IPS-NIHi11 (cell line): ENCODE measurements around the gene MYH14.

Experiments
- DNase-seq: peaks from one replicate; pipeline ENCODE4 v3.0.0; 2012; ENCODE audit warnings: mixed read lengths, low spot score

MYH14 gene

DNA sequence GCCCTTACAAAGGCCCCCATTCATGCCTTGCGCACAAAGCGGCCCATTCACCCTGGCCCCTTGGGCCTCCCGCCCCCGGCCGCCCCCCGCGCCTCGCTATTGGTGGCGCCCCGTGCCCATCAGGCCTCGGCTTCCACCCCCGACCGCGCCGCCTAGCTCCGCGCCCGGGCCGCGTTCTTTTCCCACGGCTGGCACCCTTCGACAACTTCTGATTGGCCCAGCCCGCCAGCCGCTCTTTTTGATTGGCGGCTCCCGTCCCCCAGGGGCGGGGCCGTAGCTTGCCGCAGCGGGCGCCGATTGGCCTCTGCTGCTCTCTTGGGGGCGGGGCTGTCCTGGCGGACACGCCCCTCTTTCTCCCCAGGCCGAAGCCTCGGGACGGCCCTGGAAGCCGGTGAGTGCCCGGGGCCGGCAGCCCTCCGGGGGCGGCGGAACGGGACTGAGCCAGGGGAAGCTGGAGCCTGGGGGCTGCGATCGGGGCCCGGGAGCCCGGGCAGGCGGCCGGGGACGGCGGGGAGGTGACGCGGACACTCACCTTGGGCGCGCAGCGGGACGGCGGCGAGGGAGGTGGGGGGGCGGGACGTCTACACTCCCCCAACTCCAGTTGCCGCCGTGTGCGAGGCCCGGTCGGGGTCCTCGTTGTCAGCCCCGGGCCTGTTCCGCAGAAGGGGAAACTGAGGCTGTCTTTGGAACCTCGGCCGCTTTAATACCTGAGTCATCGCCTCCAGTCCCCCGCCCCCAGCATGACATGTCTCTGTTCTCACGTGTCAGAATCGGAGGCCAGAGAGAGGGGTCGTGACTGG lies at the start of gene MYH14:
Gene MYH14, plus strand, starts transcription at position 342 of the 800 bp plus-strand sequence. CDS start 6,744 bp downstream, outside the sequence.
- DNase-seq = peak; percentile 98

DNA sequence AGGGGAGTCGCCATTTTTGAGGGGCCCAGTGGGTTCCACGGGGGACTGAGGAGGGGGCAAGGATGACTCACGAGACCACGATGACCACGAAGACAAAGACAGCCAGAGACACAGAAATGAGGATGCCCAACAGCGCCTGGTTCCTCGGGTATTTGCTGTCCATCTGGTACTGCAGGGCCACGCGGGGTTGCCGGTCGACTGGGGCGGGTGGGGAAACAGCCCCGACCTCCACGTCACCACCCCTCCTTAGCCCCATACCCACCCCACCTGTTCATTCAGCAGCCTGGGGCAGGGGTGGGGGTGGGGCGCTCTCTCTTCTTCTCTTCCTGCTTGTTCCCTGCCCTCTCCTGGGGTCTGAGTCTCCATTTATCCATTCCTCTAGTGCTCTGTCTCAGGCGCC lies 48.9 kb upstream of the MYH14 start:
- DNase-seq = no peak

DNA sequence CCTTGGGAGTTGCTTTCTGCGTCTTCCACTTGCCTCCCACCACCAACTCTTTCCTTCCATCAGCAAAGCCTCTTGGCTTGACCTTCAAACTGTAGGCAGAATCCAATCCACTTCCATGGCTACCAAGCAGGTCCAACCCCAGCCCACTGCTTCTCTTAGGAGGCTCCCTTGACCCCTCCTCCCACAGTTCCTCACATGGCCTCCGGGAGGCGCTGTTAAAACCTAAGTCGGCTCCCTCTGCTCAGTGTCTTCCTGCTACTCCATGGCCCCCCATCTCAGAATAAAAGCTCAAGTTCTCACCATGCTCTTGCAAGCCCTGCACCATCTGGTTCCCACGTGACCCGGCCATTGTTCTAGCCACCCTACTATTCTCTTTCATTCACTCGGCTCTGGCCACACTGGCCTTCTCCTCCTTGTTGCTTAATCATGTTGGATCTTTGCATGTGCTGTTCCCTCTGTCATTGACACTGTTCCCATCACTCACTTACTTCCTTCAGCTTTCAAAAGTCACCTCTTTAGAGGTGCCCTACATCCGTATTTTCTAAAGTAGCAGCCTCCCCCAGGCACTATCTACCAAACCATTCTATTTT lies 47.8 kb upstream of the MYH14 start:
- no peak for DNase-seq

DNA sequence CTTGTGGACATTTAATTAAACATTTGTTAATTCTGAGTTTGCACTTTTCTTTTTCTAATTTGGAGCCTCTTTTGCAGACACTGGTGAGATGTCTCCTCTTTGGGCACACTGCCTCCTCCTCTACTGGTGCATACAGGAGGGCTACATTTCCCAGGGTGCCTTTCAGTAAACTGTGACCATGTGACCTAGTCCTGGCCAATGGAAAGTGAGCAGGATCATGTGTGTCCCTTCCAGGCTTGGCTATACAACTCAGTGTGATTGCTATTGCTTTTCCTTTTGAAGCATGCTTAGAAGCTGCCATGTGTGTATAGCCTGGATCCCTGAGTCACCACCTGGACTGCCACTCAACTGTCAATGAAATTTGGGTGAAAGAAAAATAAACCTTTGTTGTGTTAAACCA lies 44.8 kb upstream of the MYH14 start:
- DNase-seq = no peak

DNA sequence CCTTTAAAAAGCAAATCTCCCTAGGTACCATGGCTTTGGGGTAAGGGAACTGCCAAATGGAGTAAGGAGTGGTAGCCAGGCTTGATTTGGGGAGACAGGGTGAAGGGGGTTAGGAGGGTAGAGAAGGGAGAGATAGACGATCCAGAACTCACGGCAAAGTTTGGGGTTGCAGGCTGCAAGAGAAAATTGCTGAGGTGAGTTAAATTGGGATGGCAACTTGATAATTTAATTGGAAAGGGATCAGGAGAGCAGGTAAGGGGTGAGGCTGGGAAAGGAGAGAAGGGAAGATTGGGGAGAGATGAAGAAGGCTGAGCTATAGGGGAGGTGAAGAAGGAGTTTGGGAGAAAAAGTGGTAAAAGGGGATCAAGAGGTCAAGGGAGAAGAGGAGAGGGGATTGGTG lies 44.3 kb upstream of the MYH14 start:
- no peak for DNase-seq

DNA sequence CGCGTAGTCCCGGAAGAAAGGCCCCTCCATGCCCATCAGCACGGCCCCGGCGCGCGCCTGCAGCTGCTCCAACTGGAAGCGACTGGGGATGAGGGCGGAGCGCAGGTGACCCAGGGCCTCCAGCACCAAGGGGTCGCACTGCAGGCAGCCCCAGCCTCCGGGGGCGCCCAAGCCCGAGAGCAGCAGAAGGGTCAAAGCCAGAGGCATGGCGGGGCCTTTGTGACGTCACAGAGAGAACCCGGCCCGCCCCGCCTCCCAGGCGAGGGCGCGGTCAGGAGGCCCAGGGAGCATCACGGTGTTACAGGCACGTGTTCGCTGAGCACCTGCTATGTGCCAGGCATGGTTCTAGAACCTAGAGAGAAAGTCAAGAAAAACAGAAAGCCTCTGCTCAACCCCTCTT lies 40.4 kb upstream of the MYH14 start, which contains the start of gene IZUMO2:
Gene IZUMO2, minus strand, starts transcription at position 294 of the 400 bp plus-strand sequence. Its CDS starts 87 bp downstream, at position 207.
- DNase-seq = peak; percentile 47

DNA sequence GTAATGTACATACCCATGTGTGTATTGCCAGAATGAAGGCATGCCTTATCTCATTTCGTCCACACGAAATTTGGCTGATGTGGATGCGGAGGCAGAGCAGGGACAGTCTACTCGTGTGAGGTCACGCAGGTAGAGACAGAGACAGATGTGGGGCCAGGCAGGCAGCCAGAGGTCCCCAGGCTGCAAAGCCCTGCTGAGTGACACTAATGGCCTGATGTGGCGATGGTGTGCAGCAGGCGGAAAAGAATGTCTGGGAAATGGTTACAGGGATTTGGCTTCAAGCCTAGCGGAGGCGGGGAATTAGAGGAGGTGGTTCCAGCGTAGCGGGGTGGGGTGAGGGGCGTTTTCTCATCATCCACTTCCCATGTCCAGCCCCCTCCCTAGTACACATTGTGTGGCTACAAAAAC lies 36.1 kb upstream of the MYH14 start:
- DNase-seq = peak; percentile 42

DNA sequence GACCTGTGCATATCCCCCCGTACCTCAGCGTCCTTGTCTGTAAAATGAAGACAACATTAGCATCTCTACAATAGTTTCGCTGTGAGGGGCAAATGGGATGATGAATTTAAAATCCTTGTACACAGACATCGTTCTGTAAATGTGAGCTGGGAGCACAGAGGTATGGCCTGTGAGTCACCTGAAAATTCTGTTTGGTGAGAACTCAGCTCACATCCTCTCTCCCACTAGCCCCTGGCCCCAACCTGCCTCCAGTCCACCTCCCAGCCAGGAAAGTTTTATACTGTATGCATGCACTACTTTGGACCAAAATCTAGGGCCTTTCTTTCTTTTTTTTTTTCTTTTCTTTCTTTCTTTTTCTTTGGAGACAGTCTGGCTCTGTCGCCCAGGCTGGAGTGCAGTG lies 31.7 kb upstream of the MYH14 start:
- DNase-seq = no peak

DNA sequence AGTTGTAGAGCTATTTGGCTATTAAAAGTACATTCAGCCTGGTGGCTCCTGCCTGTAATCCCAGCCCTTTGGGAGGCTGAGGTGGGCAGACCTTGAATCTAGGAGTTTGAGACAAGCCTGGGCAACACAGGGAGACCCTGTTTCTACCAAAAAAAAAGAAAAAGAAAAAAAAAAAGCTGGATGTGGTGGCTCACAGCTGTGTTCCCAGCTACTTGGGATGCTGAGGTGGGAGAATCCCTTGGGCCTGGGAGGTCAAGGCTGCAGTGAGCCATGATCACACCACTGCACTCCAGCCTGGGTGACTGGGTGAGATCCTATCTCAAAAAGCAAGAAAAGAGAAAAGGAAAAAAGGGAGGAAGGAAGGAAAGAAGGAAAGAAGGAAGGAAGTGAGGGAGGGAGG lies 30.7 kb upstream of the MYH14 start:
- DNase-seq = no peak

DNA sequence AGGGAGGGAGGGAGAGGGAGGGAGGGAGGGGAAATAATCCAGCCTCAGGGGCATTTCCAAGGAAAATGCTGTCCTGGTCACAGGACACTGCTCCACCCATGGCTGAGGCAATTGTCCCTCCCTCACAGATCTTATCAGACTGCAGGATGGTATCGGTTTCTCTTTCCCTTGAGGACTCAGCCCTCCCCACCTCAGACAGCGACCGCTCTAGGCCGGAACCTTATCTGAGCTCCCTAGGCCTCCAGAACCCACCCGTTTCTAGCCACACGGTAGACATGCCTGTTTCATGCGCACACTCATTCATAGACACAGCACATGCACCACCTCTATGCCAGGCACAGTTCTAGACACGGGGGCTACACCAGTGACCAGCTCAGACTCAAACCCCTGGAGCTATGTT lies 30.3 kb upstream of the MYH14 start:
- DNase-seq = no peak

DNA sequence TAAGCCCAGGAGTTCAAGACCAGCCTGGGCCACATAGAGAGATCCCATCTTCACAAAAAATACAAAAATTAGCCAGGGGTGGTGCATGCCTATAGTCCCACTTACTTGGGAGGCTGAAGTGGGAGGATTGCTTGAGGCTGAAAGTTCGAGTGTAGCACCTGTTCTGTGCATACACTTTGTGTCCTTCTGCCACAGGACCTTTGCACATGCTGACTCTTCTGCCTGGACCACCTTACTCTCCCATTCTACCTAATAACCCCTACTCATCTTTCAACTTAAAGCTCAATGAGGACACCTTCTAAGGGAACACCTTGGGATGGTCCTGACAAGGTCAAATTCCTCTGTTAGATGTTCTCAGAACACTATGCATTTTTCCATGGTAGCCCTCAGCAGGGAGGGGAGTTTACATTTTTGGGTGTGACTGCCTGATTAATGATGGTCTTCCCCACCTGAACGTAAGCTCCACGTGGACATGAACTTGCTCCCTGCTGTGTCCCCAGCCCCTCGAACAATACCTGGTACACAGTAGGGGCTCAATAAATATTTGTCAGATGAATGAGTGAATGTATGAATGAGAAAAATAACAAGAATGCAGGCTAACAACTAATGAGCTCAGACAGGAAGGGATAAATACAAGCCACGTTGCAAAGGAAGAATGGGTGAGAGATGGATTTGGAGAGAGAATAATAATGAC lies 29.2 kb upstream of the MYH14 start:
- no peak for DNase-seq

DNA sequence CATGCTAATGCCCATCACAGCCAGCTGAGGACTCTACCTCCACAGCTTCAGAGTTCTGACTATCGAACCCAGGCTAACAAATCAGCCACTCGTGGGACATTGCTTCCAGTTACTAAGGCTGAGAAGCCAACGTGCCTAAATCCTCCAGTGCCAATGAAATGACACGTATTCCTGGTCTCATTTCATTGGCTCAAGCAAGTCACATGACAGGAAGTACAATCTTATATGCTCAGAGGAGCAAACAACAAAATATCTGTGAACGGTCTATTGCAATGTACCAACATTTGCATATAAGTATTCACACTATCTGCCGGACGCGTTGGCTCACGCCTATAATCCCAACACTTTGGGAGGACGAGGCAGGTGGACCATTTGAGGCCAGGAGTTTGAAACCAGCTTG lies 27.5 kb upstream of the MYH14 start:
- DNase-seq = no peak

DNA sequence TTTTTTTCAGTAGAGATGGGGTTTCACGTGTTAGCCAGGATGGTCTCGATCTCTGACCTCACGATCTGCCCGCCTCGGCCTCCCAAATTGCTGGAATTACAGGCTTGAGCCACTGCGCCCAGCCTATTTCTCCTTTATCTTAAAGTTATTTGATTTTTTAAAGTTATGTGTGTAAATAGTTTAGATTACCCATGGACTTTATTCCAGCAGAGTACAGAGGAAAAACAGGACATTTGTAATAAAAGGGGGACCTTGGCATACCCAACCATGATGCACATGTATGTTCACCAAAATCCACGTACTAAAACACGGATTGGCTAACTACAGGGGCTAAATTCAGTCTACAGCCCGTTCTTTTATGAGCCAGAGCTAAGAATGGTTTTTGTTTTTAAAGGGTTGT lies 26.6 kb upstream of the MYH14 start:
- DNase-seq = no peak

DNA sequence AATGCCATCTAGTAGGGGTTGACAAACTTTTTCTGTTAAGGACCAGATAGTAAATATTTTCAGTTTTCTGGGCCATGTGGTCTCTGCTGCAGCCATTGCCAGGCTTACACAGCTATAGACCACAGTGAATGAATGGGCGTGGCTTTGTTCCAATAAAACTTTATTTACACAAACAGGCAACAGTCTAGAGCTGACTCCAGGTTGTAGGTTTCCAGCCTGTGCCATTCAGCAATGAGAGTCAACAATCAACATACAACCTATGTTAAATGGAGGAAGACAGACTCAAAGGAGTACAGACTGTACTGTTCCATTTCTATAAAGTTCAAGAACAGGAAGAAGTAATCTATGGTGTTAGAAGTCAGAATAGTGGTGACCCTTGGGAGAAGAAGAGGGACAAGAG lies 25.1 kb upstream of the MYH14 start:
- DNase-seq = no peak

DNA sequence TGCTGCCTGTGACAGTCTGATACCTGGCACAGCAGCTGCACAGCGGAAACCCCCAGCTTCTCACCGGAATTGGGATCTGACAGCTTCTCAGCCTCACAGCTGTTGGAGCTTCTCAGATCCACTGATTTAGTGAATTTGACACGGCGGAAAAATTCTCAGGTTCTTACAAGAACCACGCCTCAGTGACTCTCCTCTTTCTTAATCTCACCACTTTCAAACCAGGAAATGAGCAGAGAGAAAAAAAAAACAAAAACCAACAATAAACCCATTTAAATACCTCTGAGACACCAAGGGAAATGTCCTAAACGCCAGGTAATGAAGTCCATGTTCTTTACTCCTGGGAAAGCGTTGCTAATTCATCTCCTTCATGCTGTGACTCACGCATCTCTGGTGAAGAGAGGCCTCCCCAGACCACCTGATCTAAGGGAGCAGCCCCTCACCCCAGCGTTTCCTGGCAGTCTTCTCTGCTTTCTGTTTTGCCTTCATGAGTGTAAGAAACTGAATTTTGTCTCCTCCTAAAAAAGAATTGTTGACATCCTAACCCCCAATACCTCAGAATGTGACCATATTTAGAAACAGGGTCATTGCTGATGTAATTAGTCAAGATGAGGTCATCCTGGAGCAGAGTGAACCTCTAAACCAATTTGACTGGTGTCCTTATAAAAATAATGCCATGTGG lies 24.4 kb upstream of the MYH14 start:
- DNase-seq = no peak

DNA sequence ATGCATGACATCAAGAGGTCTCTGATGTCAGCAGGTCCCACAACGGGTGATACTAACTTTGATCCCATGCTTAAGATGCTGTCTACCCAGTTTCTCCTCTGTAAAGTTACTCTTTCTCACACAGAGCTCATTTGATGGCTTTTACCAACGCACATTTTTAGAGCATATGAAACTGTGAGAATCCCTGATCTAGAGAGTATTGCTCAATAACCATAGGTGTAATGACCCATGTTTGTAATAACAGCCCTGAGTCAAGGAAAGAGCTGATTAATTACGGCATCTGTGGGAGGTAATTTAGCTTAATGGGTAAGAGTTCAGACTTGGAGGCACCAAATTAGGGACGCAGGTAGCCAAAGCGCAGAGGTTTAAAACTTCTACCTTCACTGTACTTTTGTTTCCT lies 22.3 kb upstream of the MYH14 start:
- no peak for DNase-seq

DNA sequence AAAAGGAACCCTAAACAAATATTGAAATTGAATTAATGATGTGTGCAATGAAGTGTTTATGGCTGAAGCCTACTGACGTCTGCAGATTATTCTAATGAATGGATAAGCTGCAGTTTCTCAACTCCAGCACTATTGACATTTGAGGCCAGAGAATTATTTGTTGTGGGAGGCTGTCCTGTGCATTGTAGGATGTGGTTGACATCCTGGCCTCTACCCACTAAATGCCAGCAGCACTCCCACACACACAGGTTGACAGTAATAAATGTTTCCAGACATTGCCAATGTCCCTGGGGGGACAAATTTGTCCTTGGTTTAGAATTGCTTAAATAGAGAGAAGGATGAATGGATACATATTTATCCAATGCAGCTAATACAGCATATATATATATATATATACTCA lies 19.2 kb upstream of the MYH14 start:
- no peak for DNase-seq

DNA sequence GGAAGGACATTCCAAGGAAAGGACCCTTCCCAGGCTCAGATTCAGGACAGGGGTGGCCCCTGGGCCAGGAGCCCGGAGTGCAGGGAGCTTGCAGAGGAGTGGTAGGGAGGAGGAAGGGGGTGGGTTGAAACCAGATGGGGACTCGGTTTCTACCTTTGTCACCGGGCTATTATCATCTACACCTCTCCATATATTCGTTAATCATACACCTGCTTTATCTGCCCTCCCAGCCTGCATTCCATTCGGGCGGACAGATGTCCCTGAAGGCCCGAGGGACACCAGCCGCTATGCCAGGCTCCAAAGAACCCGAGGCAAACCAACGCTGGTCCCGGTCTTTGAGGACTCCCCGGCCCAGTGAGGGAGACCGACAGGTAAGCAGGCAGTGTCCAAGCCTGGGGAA lies 15.5 kb upstream of the MYH14 start:
- DNase-seq = no peak

DNA sequence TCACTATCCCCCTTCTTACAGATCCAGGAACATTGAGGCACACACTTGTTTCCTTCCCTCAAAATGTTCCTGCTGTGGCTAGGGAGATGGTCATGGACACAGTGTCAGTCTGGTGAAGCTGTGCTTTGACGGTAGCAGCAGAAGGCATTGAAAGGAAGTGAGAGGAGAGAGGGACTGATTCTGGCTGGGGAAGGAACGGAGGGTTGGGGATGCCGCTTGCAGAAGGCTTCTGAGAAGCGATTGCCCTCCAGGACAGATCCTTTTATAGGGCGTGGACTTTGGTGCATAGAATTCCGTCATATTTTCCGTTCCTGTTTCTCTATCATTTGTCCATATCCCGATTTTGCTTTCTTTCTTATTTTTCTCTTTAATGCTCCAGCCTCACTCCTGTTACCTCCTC lies 14.1 kb upstream of the MYH14 start:
- no peak for DNase-seq

DNA sequence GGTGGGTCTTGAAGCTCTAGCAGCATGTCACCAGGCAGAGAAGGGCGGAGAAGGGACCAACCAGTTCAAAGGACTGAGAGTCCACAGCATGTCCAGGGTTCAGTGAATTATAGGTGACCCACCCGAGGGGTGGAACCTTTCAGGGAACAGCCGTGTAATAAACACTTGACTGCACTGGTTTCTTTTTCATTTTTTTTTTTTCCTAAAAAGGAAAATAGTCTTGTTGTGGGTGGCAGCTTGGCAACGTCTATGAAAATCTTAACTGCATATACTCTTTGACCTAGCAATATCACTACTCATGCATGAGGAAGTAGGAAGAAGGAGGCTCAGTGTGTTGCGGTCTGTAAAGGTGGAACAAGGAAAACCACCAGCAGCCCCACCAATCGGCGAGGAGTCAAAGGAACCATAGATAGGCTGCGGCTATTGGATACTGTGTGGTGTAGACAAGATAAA lies 13.0 kb upstream of the MYH14 start:
- no peak for DNase-seq

DNA sequence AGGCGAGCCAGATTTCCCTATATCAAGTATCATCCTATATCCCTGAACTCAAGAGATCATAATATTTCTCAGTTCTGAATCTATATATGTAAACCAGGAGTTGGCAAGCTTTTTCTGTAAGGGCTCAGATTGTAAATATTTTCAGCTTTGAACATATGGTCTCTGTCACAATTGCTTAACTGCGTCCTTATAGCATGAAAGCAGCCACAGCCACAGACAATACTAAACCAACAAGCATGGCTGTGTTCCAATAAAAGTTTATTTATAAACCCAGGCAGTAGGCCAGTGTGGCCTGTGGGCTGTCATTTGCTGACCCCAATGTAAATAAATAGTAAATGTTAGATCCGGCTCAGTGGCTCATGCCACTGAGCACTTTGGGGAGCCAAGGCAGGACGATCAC lies 12.2 kb upstream of the MYH14 start:
- no peak for DNase-seq

DNA sequence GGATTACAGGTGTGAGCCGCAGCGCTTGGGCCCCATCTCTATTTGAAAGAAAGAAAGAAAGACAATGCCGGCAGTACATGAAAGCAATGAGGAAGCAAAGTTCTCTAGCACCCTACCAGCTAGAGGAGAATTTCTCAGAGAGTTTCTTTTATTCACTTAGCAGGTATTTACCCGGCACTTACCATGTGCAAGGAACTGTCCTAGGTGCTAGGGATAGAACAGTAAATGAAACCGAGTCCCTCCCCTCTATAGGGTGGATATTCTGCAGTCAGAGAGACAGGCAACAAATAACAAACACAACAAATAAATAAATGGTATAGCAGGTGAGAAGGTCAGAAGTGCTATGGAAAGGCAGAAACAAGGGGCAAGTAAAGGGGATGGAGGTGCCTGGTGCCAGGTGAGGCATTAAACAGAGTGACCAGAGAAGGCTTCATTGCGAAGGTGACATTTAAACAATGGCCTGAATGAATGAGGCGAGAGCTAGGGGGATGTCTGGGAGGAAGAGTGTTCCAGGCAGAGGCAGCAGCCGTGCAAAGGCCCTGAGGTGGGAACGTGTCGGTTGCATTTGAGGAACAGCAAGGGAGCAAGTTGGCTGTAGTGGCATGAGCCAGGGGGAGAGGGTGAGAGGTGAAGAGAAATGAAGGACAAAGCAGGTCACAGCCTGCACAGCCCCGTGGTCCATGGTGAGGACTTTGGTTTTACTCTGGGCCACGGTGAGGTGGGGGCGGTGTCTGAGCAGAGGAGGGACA lies 10.8 kb upstream of the MYH14 start:
- DNase-seq = no peak
